ENCODE results near the gene ID3.
A peak's percentile ranks its signal among the peaks of the same experiment; 100 is the strongest.

Gene ID3

DNA sequence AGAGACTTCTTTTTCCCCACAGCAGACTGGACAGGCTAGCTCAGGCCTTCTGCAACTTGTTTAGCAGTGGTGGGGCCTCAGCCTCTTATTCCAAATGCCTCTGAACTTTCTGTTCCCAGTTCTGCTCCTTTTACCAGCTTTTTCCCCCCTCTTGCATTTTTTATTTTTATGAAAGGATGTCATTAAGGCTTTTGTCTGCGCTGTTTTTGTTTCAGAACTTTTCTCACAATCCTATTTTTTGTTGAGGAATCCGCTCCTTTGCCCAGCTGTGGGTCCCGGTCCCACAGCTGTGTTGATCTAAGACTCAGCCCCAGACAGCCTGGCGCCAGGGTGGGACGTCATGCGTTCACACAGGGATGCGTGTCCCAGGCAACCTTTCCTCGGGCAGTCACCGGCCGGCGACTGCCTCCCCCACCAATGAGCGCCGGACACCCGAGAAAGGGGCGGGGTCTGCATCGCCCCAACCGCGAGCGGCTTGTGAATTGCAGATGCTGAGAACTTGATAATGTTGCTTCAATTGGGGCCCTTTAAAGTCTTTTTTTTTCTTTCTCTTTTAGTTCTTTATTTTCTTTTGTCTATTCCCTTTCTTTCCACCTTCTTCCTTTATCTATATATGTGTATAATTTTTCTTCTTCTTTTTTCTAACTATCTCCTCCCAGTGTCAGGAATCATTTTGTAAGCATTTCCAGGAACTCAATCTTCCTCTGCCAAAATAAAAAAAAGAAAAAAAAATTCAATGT lies 3.0 kb upstream of the ID3 start (continued):
- TF ChIP-seq, protein P1, sequence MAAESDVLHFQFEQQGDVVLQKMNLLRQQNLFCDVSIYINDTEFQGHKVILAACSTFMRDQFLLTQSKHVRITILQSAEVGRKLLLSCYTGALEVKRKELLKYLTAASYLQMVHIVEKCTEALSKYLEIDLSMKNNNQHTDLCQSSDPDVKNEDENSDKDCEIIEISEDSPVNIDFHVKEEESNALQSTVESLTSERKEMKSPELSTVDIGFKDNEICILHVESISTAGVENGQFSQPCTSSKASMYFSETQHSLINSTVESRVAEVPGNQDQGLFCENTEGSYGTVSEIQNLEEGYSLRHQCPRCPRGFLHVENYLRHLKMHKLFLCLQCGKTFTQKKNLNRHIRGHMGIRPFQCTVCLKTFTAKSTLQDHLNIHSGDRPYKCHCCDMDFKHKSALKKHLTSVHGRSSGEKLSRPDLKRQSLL (tag by site-specific recombination; IDR thresholded peaks at IDR 0.05), result no peak
- TF ChIP-seq ZNF280C (tag by site-specific recombination; IDR thresholded peaks at IDR 0.05), result no peak
- TF ChIP-seq HIC1 (tag by site-specific recombination; IDR thresholded peaks at IDR 0.05), result peak; percentile 71
- no peak for TF ChIP-seq GLI4 (tag by site-specific recombination; IDR thresholded peaks at IDR 0.05)
- TF ChIP-seq FEZF1 (tag by site-specific recombination; IDR thresholded peaks at IDR 0.05), result no peak
- TF ChIP-seq ZNF473 (tag by site-specific recombination; IDR thresholded peaks at IDR 0.05), result no peak
- no peak for TF ChIP-seq ZNF510 (tag by site-specific recombination; IDR thresholded peaks at IDR 0.05; ENCODE audit: insufficient replicate concordance)
- TF ChIP-seq IKZF3 (tag by site-specific recombination; IDR thresholded peaks at IDR 0.05), result peak; percentile 86
- no peak for TF ChIP-seq ZFP41 (tag by site-specific recombination; IDR thresholded peaks at IDR 0.05; ENCODE audit: borderline replicate concordance)
- TF ChIP-seq ZNF830 (tag by site-specific recombination; IDR thresholded peaks at IDR 0.05; ENCODE audit: low read depth), result no peak
- peak; percentile 54 for TF ChIP-seq PRDM10 (tag by site-specific recombination; IDR thresholded peaks at IDR 0.05)
- no peak for TF ChIP-seq GLI2 (tag by site-specific recombination; IDR thresholded peaks at IDR 0.05; ENCODE audit: borderline replicate concordance, low read depth)
- TF ChIP-seq SP7 (tag by site-specific recombination; IDR thresholded peaks at IDR 0.05), result peak; percentile 35; the same call in 1 of the 2 replicates
- no peak for TF ChIP-seq ZNF394 (tag by site-specific recombination; IDR thresholded peaks at IDR 0.05; ENCODE audit: borderline replicate concordance)
- TF ChIP-seq, protein P2, sequence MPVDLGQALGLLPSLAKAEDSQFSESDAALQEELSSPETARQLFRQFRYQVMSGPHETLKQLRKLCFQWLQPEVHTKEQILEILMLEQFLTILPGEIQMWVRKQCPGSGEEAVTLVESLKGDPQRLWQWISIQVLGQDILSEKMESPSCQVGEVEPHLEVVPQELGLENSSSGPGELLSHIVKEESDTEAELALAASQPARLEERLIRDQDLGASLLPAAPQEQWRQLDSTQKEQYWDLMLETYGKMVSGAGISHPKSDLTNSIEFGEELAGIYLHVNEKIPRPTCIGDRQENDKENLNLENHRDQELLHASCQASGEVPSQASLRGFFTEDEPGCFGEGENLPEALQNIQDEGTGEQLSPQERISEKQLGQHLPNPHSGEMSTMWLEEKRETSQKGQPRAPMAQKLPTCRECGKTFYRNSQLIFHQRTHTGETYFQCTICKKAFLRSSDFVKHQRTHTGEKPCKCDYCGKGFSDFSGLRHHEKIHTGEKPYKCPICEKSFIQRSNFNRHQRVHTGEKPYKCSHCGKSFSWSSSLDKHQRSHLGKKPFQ (tag by site-specific recombination; IDR thresholded peaks at IDR 0.05), result peak; percentile 73; the same call in 1 of the 2 replicates
- TF ChIP-seq ZNF433 (tag by site-specific recombination; IDR thresholded peaks at IDR 0.05; ENCODE audit: low read depth), result no peak
- no peak for TF ChIP-seq ZNF221 (tag by site-specific recombination; IDR thresholded peaks at IDR 0.05; ENCODE audit: borderline replicate concordance)
- no peak for TF ChIP-seq ZNF639 (tag by site-specific recombination; IDR thresholded peaks at IDR 0.05)
- TF ChIP-seq ZBTB48 (tag by site-specific recombination; IDR thresholded peaks at IDR 0.05), result no peak
- no peak for TF ChIP-seq ZNF366 (tag by site-specific recombination; conservative IDR thresholded peaks at IDR 0.05)
- TF ChIP-seq ZNF837 (tag by site-specific recombination; IDR thresholded peaks at IDR 0.05), result no peak

All from HEK293 (cell line).